WI38 (cell line): ENCODE results near the gene CGREF1.
"Not testable (repeated sequence)": the region's sequence is repeated elsewhere in the genome, so short reads cannot be mapped to it uniquely, and the experiment has no call there.

Experiments
- H3K4me3 ChIP-seq: 2 replicates; pipeline ENCODE4 v1.5.1; 2011; ENCODE audit warnings: low read depth, mild to moderate bottlenecking, control low read depth, low read length
- TF ChIP-seq, protein P1 (sequence below): IDR thresholded peaks from 2 replicates; pipeline ENCODE4 v1.5.1; 2012; ENCODE audit warnings: low read depth, mild to moderate bottlenecking, control low read depth, low read length

The CGREF1 gene

GRCh38 chr2:27079233-27080139 lies 39.4 kb downstream of the CGREF1 start:
- peak overlapping the region; percentile 84 for H3K4me3 ChIP-seq

DNA sequence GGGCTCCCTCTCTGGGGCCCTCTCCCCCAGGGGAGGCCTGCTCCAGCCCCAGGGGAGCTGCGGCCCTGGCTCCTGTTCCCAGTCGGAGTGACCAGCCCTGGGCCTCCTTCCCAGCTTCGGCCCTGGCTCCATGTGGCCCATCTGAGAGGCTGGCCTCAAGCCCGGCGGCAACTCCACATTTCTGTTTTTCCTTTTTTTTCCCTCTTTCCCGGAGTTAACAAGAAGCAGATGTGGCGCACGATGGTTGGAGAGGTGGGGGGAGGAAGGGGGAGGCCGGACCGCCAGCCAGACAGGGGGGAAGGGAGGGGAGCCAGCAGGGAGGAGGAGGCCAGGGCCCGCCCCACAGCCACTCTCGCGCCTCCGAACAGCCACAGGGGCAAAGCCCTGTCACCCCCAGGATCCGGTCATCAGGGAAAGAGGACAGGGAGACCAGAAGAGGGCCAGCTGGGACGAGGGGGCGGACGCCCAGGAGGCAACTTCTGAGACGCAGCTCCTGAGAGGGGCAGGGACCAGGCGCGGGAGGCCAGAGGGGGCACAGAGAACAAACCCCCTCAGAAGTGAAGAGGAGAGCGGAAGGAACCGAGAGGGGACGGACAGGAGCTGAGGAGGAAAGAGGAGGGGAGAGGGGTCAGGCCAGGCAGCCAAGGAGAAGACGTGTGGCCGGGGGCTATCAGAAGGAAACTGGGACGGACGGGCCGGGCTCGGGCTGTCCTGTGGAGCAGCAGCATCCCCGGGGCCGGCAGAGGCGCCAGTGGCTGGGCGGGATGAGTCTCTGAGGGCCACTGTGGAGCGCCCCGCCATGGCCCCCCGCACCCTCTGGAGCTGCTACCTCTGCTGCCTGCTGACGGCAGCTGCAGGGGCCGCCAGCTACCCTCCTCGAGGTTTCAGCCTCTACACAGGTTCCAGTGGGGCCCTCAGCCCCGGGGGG lies 40.4 kb downstream of the CGREF1 start, which contains the start of gene EMILIN1:
EMILIN1 (plus strand) TSS at position 349 of the 928 bp plus-strand sequence; CDS start at position 800, 451 bp downstream.
- TF ChIP-seq, protein P1, sequence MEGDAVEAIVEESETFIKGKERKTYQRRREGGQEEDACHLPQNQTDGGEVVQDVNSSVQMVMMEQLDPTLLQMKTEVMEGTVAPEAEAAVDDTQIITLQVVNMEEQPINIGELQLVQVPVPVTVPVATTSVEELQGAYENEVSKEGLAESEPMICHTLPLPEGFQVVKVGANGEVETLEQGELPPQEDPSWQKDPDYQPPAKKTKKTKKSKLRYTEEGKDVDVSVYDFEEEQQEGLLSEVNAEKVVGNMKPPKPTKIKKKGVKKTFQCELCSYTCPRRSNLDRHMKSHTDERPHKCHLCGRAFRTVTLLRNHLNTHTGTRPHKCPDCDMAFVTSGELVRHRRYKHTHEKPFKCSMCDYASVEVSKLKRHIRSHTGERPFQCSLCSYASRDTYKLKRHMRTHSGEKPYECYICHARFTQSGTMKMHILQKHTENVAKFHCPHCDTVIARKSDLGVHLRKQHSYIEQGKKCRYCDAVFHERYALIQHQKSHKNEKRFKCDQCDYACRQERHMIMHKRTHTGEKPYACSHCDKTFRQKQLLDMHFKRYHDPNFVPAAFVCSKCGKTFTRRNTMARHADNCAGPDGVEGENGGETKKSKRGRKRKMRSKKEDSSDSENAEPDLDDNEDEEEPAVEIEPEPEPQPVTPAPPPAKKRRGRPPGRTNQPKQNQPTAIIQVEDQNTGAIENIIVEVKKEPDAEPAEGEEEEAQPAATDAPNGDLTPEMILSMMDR, result no peak
- H3K4me3 ChIP-seq, result peak within 1 kb of the TSS; percentile 84

More at GRCh38 chr2:27079233-27080139, 39.4 kb downstream of the CGREF1 start:
- TF ChIP-seq, protein P1, result no peak

GRCh38 chr2:27077231-27077630 lies 41.7 kb downstream of the CGREF1 start:
- no peak overlapping the region for H3K4me3 ChIP-seq
- TF ChIP-seq, protein P1, result no peak

DNA sequence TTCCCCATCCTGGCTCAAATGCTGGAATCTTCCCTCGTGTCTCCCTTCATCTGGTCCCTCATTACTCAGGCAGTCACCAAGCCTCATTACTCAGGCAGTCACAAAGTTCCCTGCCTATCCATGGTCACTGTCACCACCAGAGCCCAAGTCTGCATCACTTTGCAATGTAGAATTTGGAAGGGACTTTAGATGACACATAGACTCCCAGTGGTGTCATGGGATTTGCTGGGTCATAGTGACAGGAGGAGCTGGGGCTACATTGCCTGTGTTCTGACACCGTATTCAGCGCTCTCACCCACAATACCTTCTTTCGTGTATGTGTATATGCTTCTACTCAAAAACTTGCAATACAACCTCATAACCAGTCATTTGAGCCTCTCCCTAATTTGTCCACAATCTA lies 42.6 kb downstream of the CGREF1 start:
- H3K4me3 ChIP-seq, result no peak overlapping the region
- TF ChIP-seq, protein P1, result no peak

- H3K4me3 ChIP-seq, result not testable (repeated sequence)
Observed at GRCh38 chr2:27075566-27075871, 43.4 kb downstream of the CGREF1 start.

DNA sequence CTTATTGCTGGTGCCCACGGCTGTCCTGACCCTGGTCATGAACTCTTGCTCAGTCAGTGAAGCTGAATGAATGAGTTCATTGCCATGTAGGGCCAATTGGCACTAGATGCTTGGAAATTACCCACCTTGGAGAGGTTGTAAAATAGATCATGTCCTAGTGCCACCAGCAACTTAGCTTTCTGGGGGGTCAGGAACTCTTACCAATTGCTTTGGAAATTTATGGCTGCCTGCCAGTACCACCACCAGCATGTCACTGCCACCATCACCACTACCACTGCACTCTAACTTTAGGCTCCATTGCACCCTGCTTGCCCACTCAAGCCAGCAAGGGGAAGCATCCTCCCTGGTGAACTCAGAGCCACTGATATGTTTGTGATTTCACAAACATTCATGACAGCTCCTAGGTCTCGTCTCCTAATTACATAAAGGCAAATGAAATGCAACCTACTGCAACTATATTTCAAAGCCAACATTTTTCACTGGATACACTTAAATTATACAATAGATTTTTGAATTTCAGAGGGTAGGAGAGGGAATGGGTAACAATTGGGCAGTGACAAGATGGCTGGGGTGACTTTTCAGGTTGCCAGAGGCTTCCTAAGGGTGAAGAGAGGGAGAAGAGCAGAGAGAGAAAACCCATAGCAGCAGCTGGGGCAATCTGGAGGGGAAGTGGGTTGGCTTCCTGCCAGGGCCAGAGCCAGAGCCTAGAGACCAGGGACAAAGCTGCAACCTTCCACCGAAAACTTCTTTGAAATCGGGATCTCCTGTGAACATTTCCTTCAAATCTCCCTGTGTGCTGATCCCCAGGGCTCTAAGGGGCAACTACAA lies 44.0 kb downstream of the CGREF1 start:
- no peak overlapping the region for H3K4me3 ChIP-seq
- TF ChIP-seq, protein P1, result no peak

GRCh38 chr2:27073782-27074181 lies 45.1 kb downstream of the CGREF1 start:
- TF ChIP-seq, protein P1, result no peak

More at GRCh38 chr2:27073782-27074181, 45.1 kb downstream of the CGREF1 start:
- no peak overlapping the region for H3K4me3 ChIP-seq
